Measurements from ENCODE around the gene KCNA10.

- TF ChIP-seq POLR2AphosphoS5 (IDR thresholded peaks at IDR 0.05) (peak; percentile 8 to 52 (median 48)), POLR2A (IDR thresholded peaks at IDR 0.05) (no peak)
- TF ChIP-seq, protein P1, sequence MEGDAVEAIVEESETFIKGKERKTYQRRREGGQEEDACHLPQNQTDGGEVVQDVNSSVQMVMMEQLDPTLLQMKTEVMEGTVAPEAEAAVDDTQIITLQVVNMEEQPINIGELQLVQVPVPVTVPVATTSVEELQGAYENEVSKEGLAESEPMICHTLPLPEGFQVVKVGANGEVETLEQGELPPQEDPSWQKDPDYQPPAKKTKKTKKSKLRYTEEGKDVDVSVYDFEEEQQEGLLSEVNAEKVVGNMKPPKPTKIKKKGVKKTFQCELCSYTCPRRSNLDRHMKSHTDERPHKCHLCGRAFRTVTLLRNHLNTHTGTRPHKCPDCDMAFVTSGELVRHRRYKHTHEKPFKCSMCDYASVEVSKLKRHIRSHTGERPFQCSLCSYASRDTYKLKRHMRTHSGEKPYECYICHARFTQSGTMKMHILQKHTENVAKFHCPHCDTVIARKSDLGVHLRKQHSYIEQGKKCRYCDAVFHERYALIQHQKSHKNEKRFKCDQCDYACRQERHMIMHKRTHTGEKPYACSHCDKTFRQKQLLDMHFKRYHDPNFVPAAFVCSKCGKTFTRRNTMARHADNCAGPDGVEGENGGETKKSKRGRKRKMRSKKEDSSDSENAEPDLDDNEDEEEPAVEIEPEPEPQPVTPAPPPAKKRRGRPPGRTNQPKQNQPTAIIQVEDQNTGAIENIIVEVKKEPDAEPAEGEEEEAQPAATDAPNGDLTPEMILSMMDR (IDR thresholded peaks at IDR 0.05 in 8 of 11, conservative IDR thresholded peaks at IDR 0.05 in 3 of 11), result no peak
Measured at GRCh38 chr1:110508028-110508940, 10.7 kb downstream of the KCNA10 start.
